T-helper 2 cell treated with Interferon-gamma antibody and Interleukin-4, amounts not matched to agents 5 μg/mL and 100 μg/mL, for 36 hours (primary cell): ENCODE data around the gene TUBA3E.
"Not testable (repeated sequence)": the region's sequence is repeated elsewhere in the genome, so short reads cannot be mapped to it uniquely, and the experiment has no call there.

ENCODE experiments used
- DNase-seq: peaks from one replicate; pipeline ENCODE4 v3.0.0; 2021; ENCODE audit warnings: low spot score
- H3K27ac Mint-ChIP-seq: one replicate; pipeline ENCODE4 v1.8.0; 2021; ENCODE audit warnings: mild to moderate bottlenecking, mixed read lengths
- H3K27me3 Mint-ChIP-seq: one replicate; pipeline ENCODE4 v1.8.0; 2021; ENCODE audit warnings: low read depth, mixed read lengths
- H3K36me3 Mint-ChIP-seq: one replicate; pipeline ENCODE4 v1.8.0; 2021; ENCODE audit warnings: low read depth, mixed read lengths
- H3K4me1 Mint-ChIP-seq: one replicate; pipeline ENCODE4 v1.8.0; 2021; ENCODE audit warnings: low read depth, mixed read lengths
- H3K4me3 Mint-ChIP-seq: one replicate; pipeline ENCODE4 v1.8.0; 2022; ENCODE audit warnings: mild to moderate bottlenecking, moderate library complexity, mixed read lengths
- H3K9me3 Mint-ChIP-seq: one replicate; pipeline ENCODE4 v1.8.0; 2021; ENCODE audit warnings: mixed read lengths

TUBA3E gene

GRCh38 chr2:130198343-130198742, at the start of gene TUBA3E:
Gene TUBA3E (minus strand): TSS chr2:130198439. CDS start chr2:130198360, 79 bp downstream.
- H3K4me1 Mint-ChIP-seq = no peaks in the 10 kb centered on the region
- H3K36me3 Mint-ChIP-seq = no peaks in the 10 kb centered on the region
- no peak within 1 kb of the TSS for H3K27ac Mint-ChIP-seq
- no peaks in the 10 kb centered on the region for H3K27me3 Mint-ChIP-seq
- H3K4me3 Mint-ChIP-seq = no peak within 1 kb of the TSS
- no peaks in the 10 kb centered on the region for H3K9me3 Mint-ChIP-seq
- DNase-seq = no peak

GRCh38 chr2:130246430-130246829, 48.2 kb upstream of the TUBA3E start:
- no peak for DNase-seq
- Mint-ChIP-seq H3K36me3 (no peaks in the 10 kb centered on the region), H3K9me3 (no peaks in the 10 kb centered on the region), H3K4me3 (no peak overlapping the region), H3K4me1 (no peaks in the 10 kb centered on the region), H3K27me3 (peaks cover 16% of the 10 kb centered on the region), H3K27ac (no peak overlapping the region)

GRCh38 chr2:130245976-130246375, 47.7 kb upstream of the TUBA3E start:
- DNase-seq = no peak
- Mint-ChIP-seq H3K36me3 (no peaks in the 10 kb centered on the region), H3K27ac (no peak overlapping the region), H3K27me3 (peaks cover 11% of the 10 kb centered on the region), H3K4me3 (no peak overlapping the region), H3K9me3 (no peaks in the 10 kb centered on the region), H3K4me1 (no peaks in the 10 kb centered on the region)

- Mint-ChIP-seq H3K27me3 (peaks cover 6% of the 10 kb centered on the region), H3K4me3 (no peak overlapping the region), H3K4me1 (no peaks in the 10 kb centered on the region), H3K27ac (no peak overlapping the region), H3K36me3 (no peaks in the 10 kb centered on the region), H3K9me3 (no peaks in the 10 kb centered on the region)
- no peak for DNase-seq
These were observed 45.1 kb upstream of the TUBA3E start for GRCh38 chr2:130243359-130243758.

- Mint-ChIP-seq H3K4me3 (no peak overlapping the region), H3K27me3 (peaks cover 7% of the 10 kb centered on the region), H3K27ac (no peak overlapping the region), H3K9me3 (no peaks in the 10 kb centered on the region), H3K36me3 (no peaks in the 10 kb centered on the region), H3K4me1 (no peaks in the 10 kb centered on the region)
- no peak for DNase-seq
These were observed 42.9 kb upstream of the TUBA3E start for GRCh38 chr2:130241041-130241707.

- not testable (repeated sequence) for H3K27ac Mint-ChIP-seq
These were observed 41.3 kb upstream of the TUBA3E start for GRCh38 chr2:130239581-130239980.

GRCh38 chr2:130233066-130233465, 34.8 kb upstream of the TUBA3E start:
- H3K9me3 Mint-ChIP-seq, H3K27ac Mint-ChIP-seq, H3K27me3 Mint-ChIP-seq, H3K36me3 Mint-ChIP-seq, H3K4me3 Mint-ChIP-seq, H3K4me1 Mint-ChIP-seq, DNase-seq: not testable (repeated sequence)

More at GRCh38 chr2:130239581-130239980, 41.3 kb upstream of the TUBA3E start:
- not testable (repeated sequence) for H3K4me1 Mint-ChIP-seq, H3K9me3 Mint-ChIP-seq, H3K4me3 Mint-ChIP-seq, DNase-seq, H3K36me3 Mint-ChIP-seq, H3K27me3 Mint-ChIP-seq

- Mint-ChIP-seq H3K27me3 (peaks cover 2% of the 10 kb centered on the region), H3K9me3 (no peaks in the 10 kb centered on the region), H3K27ac (no peak overlapping the region), H3K4me1 (no peaks in the 10 kb centered on the region), H3K4me3 (no peak overlapping the region), H3K36me3 (no peaks in the 10 kb centered on the region)
- DNase-seq = no peak
These were observed 33.4 kb upstream of the TUBA3E start for GRCh38 chr2:130231656-130232055.

- not testable (repeated sequence) for H3K4me3 Mint-ChIP-seq, H3K27ac Mint-ChIP-seq, H3K9me3 Mint-ChIP-seq, H3K4me1 Mint-ChIP-seq, DNase-seq, H3K27me3 Mint-ChIP-seq, H3K36me3 Mint-ChIP-seq
These were observed 32.7 kb upstream of the TUBA3E start for GRCh38 chr2:130230907-130231306.

GRCh38 chr2:130230376-130230775, 32.1 kb upstream of the TUBA3E start:
- DNase-seq, H3K9me3 Mint-ChIP-seq, H3K4me3 Mint-ChIP-seq, H3K4me1 Mint-ChIP-seq, H3K36me3 Mint-ChIP-seq, H3K27ac Mint-ChIP-seq, H3K27me3 Mint-ChIP-seq: not testable (repeated sequence)

GRCh38 chr2:130229161-130229510, 30.9 kb upstream of the TUBA3E start:
- not testable (repeated sequence) for H3K27ac Mint-ChIP-seq
- DNase-seq = peak; percentile 64

GRCh38 chr2:130228467-130229160, 30.4 kb upstream of the TUBA3E start:
- H3K27me3 Mint-ChIP-seq, H3K9me3 Mint-ChIP-seq, DNase-seq, H3K4me3 Mint-ChIP-seq, H3K36me3 Mint-ChIP-seq, H3K4me1 Mint-ChIP-seq, H3K27ac Mint-ChIP-seq: not testable (repeated sequence)

More at GRCh38 chr2:130229161-130229510, 30.9 kb upstream of the TUBA3E start:
- not testable (repeated sequence) for H3K27me3 Mint-ChIP-seq, H3K36me3 Mint-ChIP-seq, H3K9me3 Mint-ChIP-seq, H3K4me1 Mint-ChIP-seq
- H3K4me3 Mint-ChIP-seq = peak overlapping the region; percentile 76

GRCh38 chr2:130228005-130228404, 29.8 kb upstream of the TUBA3E start:
- not testable (repeated sequence) for H3K36me3 Mint-ChIP-seq, H3K27me3 Mint-ChIP-seq, DNase-seq, H3K4me1 Mint-ChIP-seq, H3K27ac Mint-ChIP-seq, H3K9me3 Mint-ChIP-seq, H3K4me3 Mint-ChIP-seq

- H3K36me3 Mint-ChIP-seq, H3K4me1 Mint-ChIP-seq, H3K27ac Mint-ChIP-seq, H3K9me3 Mint-ChIP-seq, DNase-seq, H3K27me3 Mint-ChIP-seq: not testable (repeated sequence)
- H3K4me3 Mint-ChIP-seq = peak overlapping the region; percentile 15
These were observed 24.3 kb upstream of the TUBA3E start for GRCh38 chr2:130222523-130222922.

GRCh38 chr2:130220505-130220904, 22.3 kb upstream of the TUBA3E start:
- not testable (repeated sequence) for H3K4me1 Mint-ChIP-seq, H3K36me3 Mint-ChIP-seq, H3K9me3 Mint-ChIP-seq, H3K4me3 Mint-ChIP-seq, H3K27ac Mint-ChIP-seq, DNase-seq
- H3K27me3 Mint-ChIP-seq = peaks cover 12% of the 10 kb centered on the region
